Upper lobe of left lung (tissue), 4 donors: ENCODE results near the gene CLDN5.

ENCODE experiments used
- CTCF ChIP-seq, 6 experiments: fragments of 450-650 bp in 4 of 6; fragments of 200-600 bp in 2 of 6; sonication (generic) in 2 of 6; IDR thresholded peaks; one replicate each; pipeline ENCODE4 v1.5.1; 2016 to 2019; ENCODE audit warnings: antibody characterized with exemption in 6 of 6
- EP300 ChIP-seq, 4 donors: sonication (generic); formaldehyde crosslinking; IDR thresholded peaks; one replicate each; pipeline ENCODE4 v1.5.1; 2017; ENCODE audit warnings: antibody characterized with exemption in 4 of 4, control low read depth in 2 of 4
- POLR2A ChIP-seq, 4 donors: fragments of 450-650 bp; IDR thresholded peaks; one replicate each; pipeline ENCODE4 v1.5.1; 2016 to 2017; ENCODE audit warnings: antibody characterized with exemption in 4 of 4, mild to moderate bottlenecking in 2 of 4

GRCh38 chr22:19543970-19544708 is 19.9 kb upstream of the CLDN5 start:
- TF ChIP-seq CTCF (IDR thresholded peaks at IDR 0.05): peak in 1 of 6 experiments; percentile 42
- TF ChIP-seq POLR2A (IDR thresholded peaks at IDR 0.05): no peak
- TF ChIP-seq EP300 (IDR thresholded peaks at IDR 0.05): peak in 2 of 4 donors; percentile 86 to 87
